GM12891 (cell line): Measurements from ENCODE around the gene UFC1.

Experiments used
- POLR2A ChIP-seq: IDR thresholded peaks from 2 replicates; pipeline ENCODE4 v1.6.1; 2011; ENCODE audit warnings: low read depth, low read length, control low read depth
- POLR2AphosphoS5 ChIP-seq: IDR thresholded peaks from 2 replicates; pipeline ENCODE4 v1.6.1; 2011; ENCODE audit warnings: low read depth, low read length, control low read depth
- POU2F2 ChIP-seq: IDR thresholded peaks from 2 replicates; pipeline ENCODE4 v1.6.1; 2011; ENCODE audit warnings: low read depth, mild to moderate bottlenecking, control low read depth, low read length, moderate library complexity
- SPI1 ChIP-seq: IDR thresholded peaks from 2 replicates; pipeline ENCODE4 v1.6.1; 2011; ENCODE audit warnings: low read depth, low read length, control low read depth
- TAF1 ChIP-seq: IDR thresholded peaks from 2 replicates; pipeline ENCODE4 v1.6.1; 2011; ENCODE audit warnings: low read depth, low read length, control low read depth

GRCh38 chr1:161139766-161140165, 14.0 kb upstream of the UFC1 start:
- TF ChIP-seq POU2F2 (no peak), POLR2A (no peak), TAF1 (no peak), POLR2AphosphoS5 (no peak), SPI1 (no peak)
